Suprapubic skin (tissue), 4 donors: ENCODE measurements around the gene PRR13. TPM values are rescaled to one million over a fixed set of nuclear protein-coding genes. Genes with fewer than 3 reads are reported as not detected.

Experiments
- DNase-seq, 2 donors: peaks; one replicate each; pipeline ENCODE4 v3.0.0-alpha.2; 2019; ENCODE audit warnings: low spot score in 2 of 2
- H3K27ac ChIP-seq: fragments of 200-600 bp; sonication (generic); one replicate; pipeline ENCODE4 v1.5.1; 2019
- H3K27me3 ChIP-seq: fragments of 200-600 bp; sonication (generic); one replicate; pipeline ENCODE4 v1.5.1; 2019
- H3K36me3 ChIP-seq: fragments of 200-600 bp; sonication (generic); one replicate; pipeline ENCODE4 v1.5.1; 2019
- H3K4me1 ChIP-seq: fragments of 200-600 bp; sonication (generic); one replicate; pipeline ENCODE4 v1.5.1; 2019
- H3K4me3 ChIP-seq: fragments of 200-600 bp; sonication (generic); one replicate; pipeline ENCODE4 v1.5.1; 2019; ENCODE audit warnings: mild to moderate bottlenecking
- H3K9me3 ChIP-seq: fragments of 200-600 bp; sonication (generic); one replicate; pipeline ENCODE4 v1.5.1; 2019
- EP300 ChIP-seq: sonication (generic); formaldehyde crosslinking; IDR thresholded peaks from one replicate; pipeline ENCODE4 v1.6.1; 2017; ENCODE audit warnings: antibody characterized with exemption
- POLR2A ChIP-seq, 2 donors: fragments of 450-650 bp; IDR thresholded peaks; one replicate each; pipeline ENCODE4 v1.6.1; 2017; ENCODE audit warnings: antibody characterized with exemption in 2 of 2, mild to moderate bottlenecking in 2 of 2, moderate library complexity in 2 of 2
- POLR2AphosphoS5 ChIP-seq, 3 donors: sonication (generic); formaldehyde crosslinking; IDR thresholded peaks; one replicate each; pipeline ENCODE4 v1.6.1; 2017; ENCODE audit warnings: antibody characterized with exemption in 3 of 3
- WGBS: methylation state at CpG from one replicate; pipeline ENCODE4 v1.1.5; 2018; 5-methylcytosine and 5-hydroxymethylcytosine counted together
- total RNA-seq, 4 donors: library from RNA; depleted of rRNA; stranded (reverse); fragments of >200 nt; gene quantifications; one replicate each; pipeline ENCODE4 v1.1.0, GENCODE V29; 2016
- TF ChIP-seq, protein P1 (sequence below), 2 donors: fragments of 200-600 bp in 1 of 2; fragments of 450-650 bp in 1 of 2; sonication (generic) in 1 of 2; IDR thresholded peaks; one replicate each; pipeline ENCODE4 v1.5.1; 2016 to 2019; ENCODE audit warnings: antibody characterized with exemption in 2 of 2, mild to moderate bottlenecking in 1 of 2, moderate library complexity in 1 of 2

PRR13 gene
- total RNA-seq, 4 donors from 2014 or later: 40.7 to 77.9 (median 57.4) TPM

DNA sequence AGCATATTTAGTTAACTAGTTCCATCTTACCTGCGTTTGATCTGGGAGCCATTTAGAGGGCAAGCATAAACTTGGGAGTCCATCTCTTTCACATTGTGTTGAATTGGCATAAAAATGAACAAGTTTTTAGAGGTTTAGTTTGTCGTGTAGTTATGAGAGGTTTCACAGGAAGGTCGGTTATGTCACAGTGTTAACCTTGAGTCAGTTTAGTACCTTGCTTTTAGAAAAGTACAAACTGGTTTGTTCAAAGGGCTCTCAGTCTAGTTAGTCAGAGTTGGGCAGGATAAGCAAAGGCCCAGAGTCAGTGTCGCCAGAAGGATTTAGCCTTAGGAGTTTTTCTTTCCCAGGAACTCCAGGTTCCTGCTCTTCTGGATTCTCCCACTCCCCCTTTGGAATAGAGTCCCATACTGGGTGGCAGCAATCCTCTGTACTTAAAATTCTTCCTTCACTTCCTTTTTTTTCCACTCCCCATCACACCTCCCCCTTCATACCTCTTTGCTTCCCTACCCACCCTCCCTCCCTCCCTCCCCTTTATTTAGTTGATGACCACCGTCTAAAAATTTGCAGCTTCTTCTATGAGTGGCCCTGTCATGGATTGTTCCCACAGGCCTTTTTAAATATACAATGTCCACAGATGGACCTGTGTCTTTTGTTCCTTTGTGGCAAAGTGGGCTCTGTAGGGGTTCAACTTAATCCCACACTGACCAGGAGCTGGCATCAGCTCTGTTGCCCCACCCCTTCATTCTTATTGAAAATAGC, 22.4 kb downstream of the PRR13 start:
- no peak overlapping the region for H3K4me3 ChIP-seq
- TF ChIP-seq EP300 (no peak), POLR2AphosphoS5 (IDR thresholded peaks at IDR 0.05) (no peak), POLR2A (IDR thresholded peaks at IDR 0.05) (no peak)
- TF ChIP-seq, protein P1, sequence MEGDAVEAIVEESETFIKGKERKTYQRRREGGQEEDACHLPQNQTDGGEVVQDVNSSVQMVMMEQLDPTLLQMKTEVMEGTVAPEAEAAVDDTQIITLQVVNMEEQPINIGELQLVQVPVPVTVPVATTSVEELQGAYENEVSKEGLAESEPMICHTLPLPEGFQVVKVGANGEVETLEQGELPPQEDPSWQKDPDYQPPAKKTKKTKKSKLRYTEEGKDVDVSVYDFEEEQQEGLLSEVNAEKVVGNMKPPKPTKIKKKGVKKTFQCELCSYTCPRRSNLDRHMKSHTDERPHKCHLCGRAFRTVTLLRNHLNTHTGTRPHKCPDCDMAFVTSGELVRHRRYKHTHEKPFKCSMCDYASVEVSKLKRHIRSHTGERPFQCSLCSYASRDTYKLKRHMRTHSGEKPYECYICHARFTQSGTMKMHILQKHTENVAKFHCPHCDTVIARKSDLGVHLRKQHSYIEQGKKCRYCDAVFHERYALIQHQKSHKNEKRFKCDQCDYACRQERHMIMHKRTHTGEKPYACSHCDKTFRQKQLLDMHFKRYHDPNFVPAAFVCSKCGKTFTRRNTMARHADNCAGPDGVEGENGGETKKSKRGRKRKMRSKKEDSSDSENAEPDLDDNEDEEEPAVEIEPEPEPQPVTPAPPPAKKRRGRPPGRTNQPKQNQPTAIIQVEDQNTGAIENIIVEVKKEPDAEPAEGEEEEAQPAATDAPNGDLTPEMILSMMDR (IDR thresholded peaks at IDR 0.05): no peak
- no peak for DNase-seq
- no peaks in the 10 kb centered on the region for H3K9me3 ChIP-seq
- H3K36me3 ChIP-seq: peaks cover 100% of the 10 kb centered on the region
- no peaks in the 10 kb centered on the region for H3K27me3 ChIP-seq
- H3K4me1 ChIP-seq: peaks cover 14% of the 10 kb centered on the region
- 65% methylated on average over 5 of the region's 5 CpGs for WGBS
- no peak overlapping the region for H3K27ac ChIP-seq

DNA sequence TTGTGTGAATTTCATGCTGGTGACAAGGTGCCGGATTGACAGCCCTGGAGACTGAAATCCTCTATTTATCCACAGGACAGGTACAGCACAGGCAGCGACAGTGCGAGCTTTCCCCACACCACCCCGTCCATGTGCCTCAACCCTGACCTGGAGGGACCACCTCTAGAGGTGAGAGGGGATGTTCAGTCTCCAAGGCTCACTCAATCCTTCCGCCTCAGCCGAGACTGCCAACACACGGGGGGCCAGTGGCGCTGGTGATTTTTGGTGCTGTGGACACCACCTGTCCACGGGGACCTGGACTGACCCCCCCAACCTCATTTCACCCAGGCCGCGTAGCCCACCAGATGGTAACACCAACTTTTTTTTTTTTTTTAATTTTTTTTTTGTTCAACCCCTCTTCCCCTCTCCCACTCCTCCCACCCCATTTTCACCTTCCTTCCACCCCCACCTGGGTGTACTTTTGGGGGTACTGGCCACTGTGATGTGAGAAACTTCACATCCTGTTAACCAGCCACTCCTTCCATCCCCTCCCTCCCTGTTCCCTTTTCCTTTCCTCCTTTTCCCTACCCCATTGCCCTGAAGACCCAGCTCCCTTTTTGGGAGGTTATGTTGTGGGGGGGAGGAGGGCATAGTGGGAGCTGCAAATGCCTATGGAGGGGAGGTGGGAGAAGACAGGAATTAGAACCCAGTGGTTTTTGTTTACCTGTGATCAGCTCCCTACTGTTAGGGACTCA, 23.3 kb downstream of the PRR13 start:
- Histone ChIP-seq H3K4me3 (no peak overlapping the region), H3K27me3 (no peaks in the 10 kb centered on the region), H3K4me1 (peaks cover 14% of the 10 kb centered on the region), H3K36me3 (peaks cover 100% of the 10 kb centered on the region), H3K9me3 (no peaks in the 10 kb centered on the region), H3K27ac (no peak overlapping the region)
- WGBS: 93% methylated on average over 11 of the region's 11 CpGs
- DNase-seq: no peak
- TF ChIP-seq EP300: no peak
- TF ChIP-seq, protein P1 (IDR thresholded peaks at IDR 0.05): no peak
- no peak for TF ChIP-seq POLR2AphosphoS5 (IDR thresholded peaks at IDR 0.05)
- no peak for TF ChIP-seq POLR2A (IDR thresholded peaks at IDR 0.05)

DNA sequence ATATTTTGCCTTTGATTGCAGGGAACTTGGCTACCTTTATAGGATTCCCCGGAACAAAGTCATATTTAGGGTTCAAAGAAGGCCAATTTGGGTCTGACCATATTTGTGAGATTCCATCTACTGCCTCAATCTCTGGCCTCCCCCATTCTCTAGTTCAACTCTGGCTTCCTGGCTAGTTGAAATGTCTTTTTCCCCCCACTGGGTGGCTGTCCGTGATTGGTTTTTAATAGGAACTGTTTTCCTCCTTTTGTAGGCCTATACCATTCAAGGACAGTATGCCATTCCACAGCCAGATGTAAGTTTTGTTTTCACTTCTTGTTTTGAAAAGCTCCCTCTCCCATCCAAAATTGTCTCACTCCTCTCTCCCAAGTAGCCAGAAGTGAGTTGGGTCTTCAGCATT, 24.1 kb downstream of the PRR13 start:
- Histone ChIP-seq H3K4me3 (no peak overlapping the region), H3K36me3 (peaks cover 100% of the 10 kb centered on the region), H3K4me1 (peaks cover 14% of the 10 kb centered on the region), H3K27ac (no peak overlapping the region), H3K27me3 (no peaks in the 10 kb centered on the region), H3K9me3 (no peaks in the 10 kb centered on the region)
- 65% methylated on average over 2 of the region's 2 CpGs for WGBS
- TF ChIP-seq POLR2AphosphoS5 (IDR thresholded peaks at IDR 0.05) (no peak), POLR2A (IDR thresholded peaks at IDR 0.05) (no peak), EP300 (no peak)
- TF ChIP-seq, protein P1 (IDR thresholded peaks at IDR 0.05): no peak
- DNase-seq: no peak

DNA sequence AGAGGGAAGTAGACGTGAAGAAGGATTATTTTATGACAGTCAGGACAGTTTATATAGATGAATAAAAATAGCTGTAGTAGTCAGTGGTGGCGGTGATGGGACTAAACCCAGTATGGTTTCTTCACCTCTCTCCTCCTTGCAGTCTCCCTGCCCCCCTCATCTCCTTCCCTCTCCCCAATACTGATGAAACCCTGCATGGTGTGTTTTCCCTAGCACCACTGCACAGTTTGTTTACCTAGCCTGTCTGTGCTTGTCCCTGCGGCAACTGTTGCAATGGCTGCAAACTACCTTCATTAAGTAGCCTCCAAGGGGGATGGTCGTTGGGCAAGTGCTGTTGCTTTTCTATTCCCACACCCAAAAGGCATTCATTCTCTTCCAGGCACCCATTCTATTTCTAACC, 25.1 kb downstream of the PRR13 start:
- no peak overlapping the region for H3K4me3 ChIP-seq
- peaks cover 17% of the 10 kb centered on the region for H3K4me1 ChIP-seq
- H3K36me3 ChIP-seq: peaks cover 100% of the 10 kb centered on the region
- H3K9me3 ChIP-seq: no peaks in the 10 kb centered on the region
- no peak for DNase-seq
- no peaks in the 10 kb centered on the region for H3K27me3 ChIP-seq
- H3K27ac ChIP-seq: no peak overlapping the region
- TF ChIP-seq POLR2AphosphoS5 (IDR thresholded peaks at IDR 0.05) (no peak), POLR2A (IDR thresholded peaks at IDR 0.05) (no peak), EP300 (no peak)
- TF ChIP-seq, protein P1 (IDR thresholded peaks at IDR 0.05): no peak
- 73% methylated on average over 4 of the region's 4 CpGs for WGBS

DNA sequence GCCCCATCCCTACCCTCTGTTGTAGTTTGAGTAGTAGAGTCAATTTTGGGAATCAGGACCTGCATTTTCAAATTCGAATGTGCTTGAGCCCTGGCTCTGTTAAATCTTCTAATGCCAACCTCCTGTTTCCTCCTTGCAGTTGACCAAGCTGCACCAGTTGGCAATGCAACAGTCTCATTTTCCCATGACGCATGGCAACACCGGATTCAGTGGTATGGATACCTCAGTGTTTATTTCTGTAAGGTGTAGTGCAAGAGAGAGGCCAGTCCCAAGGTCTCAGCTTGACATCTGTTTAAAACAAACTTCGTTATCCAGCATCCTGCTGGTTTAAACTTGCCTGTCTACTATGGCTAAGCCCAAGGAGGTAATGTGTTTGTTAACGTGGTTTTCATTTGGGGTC, 25.5 kb downstream of the PRR13 start:
- WGBS: 76% methylated on average over 5 of the region's 5 CpGs
- TF ChIP-seq POLR2A (IDR thresholded peaks at IDR 0.05) (no peak), EP300 (no peak)
- TF ChIP-seq, protein P1 (IDR thresholded peaks at IDR 0.05): no peak
- no peak overlapping the region for H3K27ac ChIP-seq
- DNase-seq: no peak
- H3K27me3 ChIP-seq: no peaks in the 10 kb centered on the region
- H3K4me1 ChIP-seq: peaks cover 21% of the 10 kb centered on the region
- H3K9me3 ChIP-seq: no peaks in the 10 kb centered on the region
- peaks cover 100% of the 10 kb centered on the region for H3K36me3 ChIP-seq
- no peak overlapping the region for H3K4me3 ChIP-seq
